ENCODE data around the gene COL9A1.
"Not testable (repeated sequence)": the region's sequence is repeated elsewhere in the genome, so short reads cannot be mapped to it uniquely, and the experiment has no call there.

The COL9A1 gene

DNA sequence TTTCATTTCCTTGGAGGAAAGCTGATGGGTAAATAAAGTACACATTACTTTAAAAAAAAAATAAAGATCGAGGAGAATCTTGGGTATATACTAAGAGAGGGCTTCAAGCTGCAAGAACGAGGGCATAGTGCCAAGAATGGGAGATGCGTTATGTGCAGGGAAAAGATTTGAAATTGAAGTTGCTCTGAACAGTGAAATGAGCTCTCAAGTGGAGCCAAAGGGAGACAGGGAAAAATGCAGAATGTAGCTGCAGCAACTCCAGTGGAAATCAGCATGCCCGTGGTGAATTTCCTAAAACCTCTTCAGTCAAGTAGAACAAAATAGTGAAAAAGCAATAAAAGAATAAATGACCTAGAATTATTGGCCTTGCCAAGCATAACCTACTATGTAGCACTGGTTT, 11.4 kb upstream of the COL9A1 start:
- intact Hi-C loops (cut with DNase I; ENCODE audit: low total_unique reads) = no loop called here
- no peak for DNase-seq
- no peaks in the 10 kb centered on the region for H3K36me3 ChIP-seq
- H3K27ac ChIP-seq = no peak overlapping the region
- no peaks in the 10 kb centered on the region for H3K9me3 ChIP-seq
- TF ChIP-seq, protein P1, sequence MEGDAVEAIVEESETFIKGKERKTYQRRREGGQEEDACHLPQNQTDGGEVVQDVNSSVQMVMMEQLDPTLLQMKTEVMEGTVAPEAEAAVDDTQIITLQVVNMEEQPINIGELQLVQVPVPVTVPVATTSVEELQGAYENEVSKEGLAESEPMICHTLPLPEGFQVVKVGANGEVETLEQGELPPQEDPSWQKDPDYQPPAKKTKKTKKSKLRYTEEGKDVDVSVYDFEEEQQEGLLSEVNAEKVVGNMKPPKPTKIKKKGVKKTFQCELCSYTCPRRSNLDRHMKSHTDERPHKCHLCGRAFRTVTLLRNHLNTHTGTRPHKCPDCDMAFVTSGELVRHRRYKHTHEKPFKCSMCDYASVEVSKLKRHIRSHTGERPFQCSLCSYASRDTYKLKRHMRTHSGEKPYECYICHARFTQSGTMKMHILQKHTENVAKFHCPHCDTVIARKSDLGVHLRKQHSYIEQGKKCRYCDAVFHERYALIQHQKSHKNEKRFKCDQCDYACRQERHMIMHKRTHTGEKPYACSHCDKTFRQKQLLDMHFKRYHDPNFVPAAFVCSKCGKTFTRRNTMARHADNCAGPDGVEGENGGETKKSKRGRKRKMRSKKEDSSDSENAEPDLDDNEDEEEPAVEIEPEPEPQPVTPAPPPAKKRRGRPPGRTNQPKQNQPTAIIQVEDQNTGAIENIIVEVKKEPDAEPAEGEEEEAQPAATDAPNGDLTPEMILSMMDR (IDR thresholded peaks at IDR 0.05) = no peak
- H3K4me3 ChIP-seq = no peak overlapping the region
- H3K4me1 ChIP-seq = no peaks in the 10 kb centered on the region
- H3K27me3 ChIP-seq = no peaks in the 10 kb centered on the region

DNA sequence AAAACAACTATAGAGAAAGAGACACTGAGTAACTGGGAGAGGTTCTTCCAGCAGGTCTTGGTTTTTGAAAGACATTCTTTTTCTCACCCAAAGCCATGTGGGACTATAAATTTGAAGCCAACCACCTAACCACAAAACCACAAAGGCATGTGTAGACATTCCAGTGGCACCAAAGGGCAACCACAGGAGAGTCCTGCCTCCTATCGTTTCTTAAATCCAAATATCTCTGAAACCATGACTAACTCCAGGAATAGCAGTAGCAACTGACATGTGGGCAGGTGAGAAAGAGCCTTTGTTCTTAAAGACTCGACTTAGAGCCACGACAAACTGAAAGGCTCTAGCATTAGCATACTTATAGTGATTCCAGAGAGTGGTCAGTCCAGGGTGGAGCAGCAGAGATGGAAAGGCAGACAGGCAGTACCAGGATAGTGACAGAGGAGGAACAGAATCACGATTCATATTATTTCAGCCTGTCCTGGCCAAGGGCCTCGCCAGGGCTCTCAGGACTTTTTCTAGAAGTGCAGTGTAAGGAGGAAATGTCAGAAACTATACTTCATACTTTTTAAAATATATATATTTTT, 9.4 kb upstream of the COL9A1 start:
- intact Hi-C loops (cut with DNase I; ENCODE audit: low total_unique reads) = no loop called here
- no peak for DNase-seq
- Histone ChIP-seq H3K27ac (no peak overlapping the region), H3K27me3 (no peaks in the 10 kb centered on the region), H3K36me3 (no peaks in the 10 kb centered on the region), H3K9me3 (no peaks in the 10 kb centered on the region), H3K4me3 (no peak overlapping the region), H3K4me1 (no peaks in the 10 kb centered on the region)
- TF ChIP-seq, protein P1 (IDR thresholded peaks at IDR 0.05) = no peak

DNA sequence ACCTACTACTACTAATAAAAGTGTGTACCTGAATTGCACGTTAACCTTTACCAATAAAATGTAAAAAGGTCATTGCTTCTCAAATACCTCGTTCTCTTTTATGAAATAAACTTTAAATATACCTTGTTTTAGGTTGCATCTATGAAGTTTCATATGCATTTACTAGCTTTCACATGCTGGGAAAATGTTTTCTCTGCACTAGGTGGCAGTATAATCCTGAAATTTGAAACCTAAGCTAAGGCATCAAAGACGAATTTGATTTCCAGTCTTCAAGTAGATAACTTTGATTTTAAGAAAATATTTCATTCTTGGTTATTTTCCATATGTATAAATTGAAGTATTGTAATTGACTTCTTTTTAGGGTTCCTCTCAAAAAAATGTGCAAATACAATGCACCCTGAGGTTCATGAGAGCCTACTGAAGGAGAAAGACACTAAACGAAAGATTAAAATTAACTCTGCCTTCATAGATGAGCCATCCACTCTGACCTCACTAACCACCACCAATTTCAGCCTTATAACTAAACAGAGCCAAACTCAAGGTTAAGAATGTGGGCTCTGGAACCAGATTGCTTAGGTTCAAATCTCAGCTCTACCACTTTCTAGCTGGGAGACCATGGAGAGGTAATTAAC, 7.3 kb upstream of the COL9A1 start:
- intact Hi-C loops (cut with DNase I; ENCODE audit: low total_unique reads) = no loop called here
- no peak overlapping the region for H3K4me3 ChIP-seq
- DNase-seq = no peak

DNA sequence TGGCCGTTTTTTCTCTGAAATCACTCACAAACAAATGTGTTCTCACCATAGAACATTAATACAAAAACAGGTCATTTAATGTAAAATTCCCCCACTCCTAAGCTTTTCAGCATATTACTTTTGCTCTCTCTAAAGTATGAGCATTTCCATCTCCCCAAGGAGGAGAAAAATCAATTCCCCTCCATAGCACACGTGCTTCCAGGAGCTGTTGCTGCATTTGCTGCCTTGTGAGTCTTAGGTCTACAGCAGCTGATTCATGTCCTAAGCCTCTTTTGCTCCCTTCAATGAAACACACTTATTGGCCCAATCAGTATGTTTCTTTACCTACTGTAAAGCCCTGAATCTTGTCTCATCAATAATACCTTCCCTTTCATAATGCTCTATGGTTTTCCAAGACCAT, 6.4 kb upstream of the COL9A1 start:
- no peak overlapping the region for H3K4me3 ChIP-seq
- H3K9me3 ChIP-seq = no peaks in the 10 kb centered on the region
- no peak for DNase-seq
- H3K4me1 ChIP-seq = no peaks in the 10 kb centered on the region
- H3K36me3 ChIP-seq = no peaks in the 10 kb centered on the region
- no peak overlapping the region for H3K27ac ChIP-seq
- H3K27me3 ChIP-seq = no peaks in the 10 kb centered on the region
- intact Hi-C loops (cut with DNase I; ENCODE audit: low total_unique reads) = no loop called here
- TF ChIP-seq, protein P1 (IDR thresholded peaks at IDR 0.05) = no peak

More for the DNA sequence above, 7.3 kb upstream of the COL9A1 start:
- Histone ChIP-seq H3K9me3 (no peaks in the 10 kb centered on the region), H3K27me3 (no peaks in the 10 kb centered on the region), H3K4me1 (no peaks in the 10 kb centered on the region), H3K36me3 (no peaks in the 10 kb centered on the region), H3K27ac (no peak overlapping the region)
- TF ChIP-seq, protein P1 (IDR thresholded peaks at IDR 0.05) = peak in 1 of 2 experiments; percentile 31

DNA sequence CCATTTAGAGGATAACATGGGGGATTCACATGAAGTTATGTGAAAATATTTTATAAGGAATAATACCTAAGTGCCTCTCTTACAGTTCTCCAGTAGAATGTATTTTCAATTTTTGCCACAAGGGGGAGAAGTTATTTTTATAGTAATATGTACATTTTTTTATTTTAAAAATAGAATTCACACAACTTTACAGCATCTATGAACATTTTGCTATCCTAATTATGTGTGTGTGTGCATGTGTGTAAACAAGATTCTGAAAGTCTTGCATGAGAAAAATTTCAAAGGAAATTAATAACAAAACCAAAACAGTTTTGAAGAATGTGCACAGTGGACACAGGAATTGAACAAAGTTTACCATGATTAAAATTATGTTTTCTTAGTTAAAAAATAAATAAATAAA, 5.3 kb upstream of the COL9A1 start:
- H3K27me3 ChIP-seq; intact Hi-C loops (cut with DNase I; ENCODE audit: low total_unique reads): not testable (repeated sequence)

More for the DNA sequence above, 5.3 kb upstream of the COL9A1 start:
- TF ChIP-seq, protein P1 (IDR thresholded peaks at IDR 0.05) = peak in 1 of 2 experiments; percentile 18
- H3K4me3 ChIP-seq, H3K9me3 ChIP-seq, DNase-seq, H3K4me1 ChIP-seq, H3K27ac ChIP-seq, H3K36me3 ChIP-seq: not testable (repeated sequence)

Data from tibial artery (tissue), 4 donors.